ENCODE data around the gene PTDSS2.
"Not testable (repeated sequence)": the region's sequence is repeated elsewhere in the genome, so short reads cannot be mapped to it uniquely, and the experiment has no call there.

The PTDSS2 gene

GRCh38 chr11:452203-452744 is 2.2 kb downstream of the PTDSS2 start:
- no peak for DNase-seq

GRCh38 chr11:452916-453527 is 2.9 kb downstream of the PTDSS2 start:
- no peak for DNase-seq

GRCh38 chr11:453564-453963 is 3.5 kb downstream of the PTDSS2 start:
- no peak for DNase-seq

GRCh38 chr11:454043-454442 is 4.0 kb downstream of the PTDSS2 start:
- no peak for DNase-seq

GRCh38 chr11:454801-455565 is 4.9 kb downstream of the PTDSS2 start:
- no peak for DNase-seq

- DNase-seq: no peak
These were observed 5.6 kb downstream of the PTDSS2 start for GRCh38 chr11:455566-456147.

GRCh38 chr11:456533-456932 is 6.5 kb downstream of the PTDSS2 start:
- DNase-seq: no peak

- no peak for DNase-seq
These were observed 7.2 kb downstream of the PTDSS2 start for GRCh38 chr11:457111-457760.

GRCh38 chr11:459511-460220 is 9.6 kb downstream of the PTDSS2 start:
- DNase-seq: no peak

- DNase-seq: peak; percentile 44
These were observed 10.5 kb downstream of the PTDSS2 start for GRCh38 chr11:460331-461199.

GRCh38 chr11:461626-462025 is 11.5 kb downstream of the PTDSS2 start:
- no peak for DNase-seq

- DNase-seq: no peak
These were observed 12.2 kb downstream of the PTDSS2 start for GRCh38 chr11:462107-462890.

- DNase-seq: no peak
These were observed 14.2 kb downstream of the PTDSS2 start for GRCh38 chr11:464316-464715.

GRCh38 chr11:465896-466530 is 15.9 kb downstream of the PTDSS2 start:
- peak; percentile 24 for DNase-seq

- DNase-seq: no peak
These were observed 18.0 kb downstream of the PTDSS2 start for GRCh38 chr11:468036-468435.

- DNase-seq: no peak
These were observed 18.4 kb downstream of the PTDSS2 start for GRCh38 chr11:468493-468892.

- not testable (repeated sequence) for DNase-seq
These were observed 19.1 kb downstream of the PTDSS2 start for GRCh38 chr11:469026-469683.

GRCh38 chr11:469684-470560 is 19.8 kb downstream of the PTDSS2 start:
- no peak for DNase-seq

Measured in hematopoietic multipotent progenitor cell treated with erythropoietin and hydrocortisone succinate and interleukin-3 and kit ligand, for 6 days (in vitro differentiated cells).